Erythroblast (primary cell): ENCODE data around the gene CA10.

ENCODE experiments used
- GATA1 ChIP-seq: IDR thresholded peaks from 2 replicates; pipeline ENCODE4 v1.6.1; 2011; ENCODE audit warnings: low read depth, mild to moderate bottlenecking, control low read depth, low read length, moderate library complexity
- POLR2A ChIP-seq: IDR thresholded peaks from 2 replicates; pipeline ENCODE4 v1.6.1; 2011; ENCODE audit warnings: mild to moderate bottlenecking, low read length

GRCh38 chr17:52134641-52135040 lies 23.9 kb downstream of the CA10 start:
- no peak for TF ChIP-seq POLR2A
- TF ChIP-seq GATA1 = no peak
